ENCODE data around the gene NDUFS7. TPM values are rescaled to one million over a fixed set of nuclear protein-coding genes. Genes with fewer than 3 reads are reported as not detected.
A peak's percentile ranks its signal among the peaks of the same experiment; 100 is the strongest.

Gene NDUFS7
- total RNA-seq, 1 donor, result 46.0 TPM

GRCh38 chr19:1428738-1429391, 45.2 kb downstream of the NDUFS7 start:
- Histone ChIP-seq H3K27me3 (ENCODE audit: insufficient read depth, low read length) (no peaks in the 10 kb centered on the region), H3K27ac (ENCODE audit: low read depth, low read length) (no peak overlapping the region), H3K36me3 (ENCODE audit: insufficient read depth, low read length) (peaks cover 69% of the 10 kb centered on the region), H3K4me2 (ENCODE audit: insufficient read depth, low read length) (no peak overlapping the region), H3K4me1 (ENCODE audit: insufficient read depth, low read length) (no peaks in the 10 kb centered on the region), H3K4me3 (ENCODE audit: insufficient read depth, low read length) (no peak overlapping the region), H3K79me2 (ENCODE audit: insufficient read depth, low read length) (peaks cover 60% of the 10 kb centered on the region), H4K20me1 (ENCODE audit: insufficient read depth, low read length) (peaks cover 33% of the 10 kb centered on the region), H3K9me3 (ENCODE audit: low read depth, low read length) (no peaks in the 10 kb centered on the region), H2AFZ (ENCODE audit: low read length) (no peak overlapping the region)
- no peak for DNase-seq (ENCODE audit: insufficient read length, low spot score, missing footprints)
- TF ChIP-seq CTCF (IDR thresholded peaks at IDR 0.05; ENCODE audit: extremely low read depth, low read depth, low read length), result no peak

DNA sequence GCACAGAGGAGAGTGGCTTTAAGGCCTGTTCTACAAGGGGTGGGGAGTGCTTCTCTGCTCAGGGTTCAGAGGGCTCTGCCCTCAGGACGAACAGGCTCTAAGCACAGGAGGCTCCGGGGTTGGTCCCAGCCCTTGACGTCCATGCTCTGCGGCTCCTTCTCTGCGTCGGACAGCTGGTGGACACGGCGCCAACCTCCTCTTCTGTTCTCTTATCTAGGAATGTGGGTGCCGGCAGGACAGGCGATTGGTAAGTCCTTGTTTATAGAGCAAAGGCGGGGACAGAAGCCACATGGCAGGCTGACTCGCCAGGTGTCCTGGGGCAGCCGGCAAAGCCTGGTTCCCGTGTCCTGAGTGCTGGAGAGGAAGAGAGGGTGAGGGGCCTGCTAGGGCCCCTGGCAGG, 46.0 kb downstream of the NDUFS7 start:
- Histone ChIP-seq H3K4me1 (ENCODE audit: insufficient read depth, low read length) (no peaks in the 10 kb centered on the region), H3K27ac (ENCODE audit: low read depth, low read length) (no peak overlapping the region), H2AFZ (ENCODE audit: low read length) (no peak overlapping the region), H3K4me3 (ENCODE audit: insufficient read depth, low read length) (no peak overlapping the region), H3K36me3 (ENCODE audit: insufficient read depth, low read length) (peaks cover 67% of the 10 kb centered on the region), H3K27me3 (ENCODE audit: insufficient read depth, low read length) (no peaks in the 10 kb centered on the region), H3K79me2 (ENCODE audit: insufficient read depth, low read length) (peaks cover 55% of the 10 kb centered on the region), H3K9me3 (ENCODE audit: low read depth, low read length) (no peaks in the 10 kb centered on the region), H3K4me2 (ENCODE audit: insufficient read depth, low read length) (no peak overlapping the region), H4K20me1 (ENCODE audit: insufficient read depth, low read length) (peaks cover 29% of the 10 kb centered on the region)
- peak; percentile 90 for DNase-seq (ENCODE audit: insufficient read length, low spot score, missing footprints)
- TF ChIP-seq CTCF (IDR thresholded peaks at IDR 0.05; ENCODE audit: extremely low read depth, low read depth, low read length), result no peak

GRCh38 chr19:1430246-1430645, 46.5 kb downstream of the NDUFS7 start:
- peaks cover 25% of the 10 kb centered on the region for H4K20me1 ChIP-seq (ENCODE audit: insufficient read depth, low read length)
- H3K4me2 ChIP-seq (ENCODE audit: insufficient read depth, low read length), result no peak overlapping the region
- no peak overlapping the region for H2AFZ ChIP-seq (ENCODE audit: low read length)
- H3K4me1 ChIP-seq (ENCODE audit: insufficient read depth, low read length), result no peaks in the 10 kb centered on the region
- no peak overlapping the region for H3K4me3 ChIP-seq (ENCODE audit: insufficient read depth, low read length)
- H3K79me2 ChIP-seq (ENCODE audit: insufficient read depth, low read length), result peaks cover 50% of the 10 kb centered on the region
- peaks cover 64% of the 10 kb centered on the region for H3K36me3 ChIP-seq (ENCODE audit: insufficient read depth, low read length)
- no peak for DNase-seq (ENCODE audit: insufficient read length, low spot score, missing footprints)
- no peaks in the 10 kb centered on the region for H3K27me3 ChIP-seq (ENCODE audit: insufficient read depth, low read length)
- no peak for TF ChIP-seq CTCF (IDR thresholded peaks at IDR 0.05; ENCODE audit: extremely low read depth, low read depth, low read length)
- H3K27ac ChIP-seq (ENCODE audit: low read depth, low read length), result no peak overlapping the region
- no peaks in the 10 kb centered on the region for H3K9me3 ChIP-seq (ENCODE audit: low read depth, low read length)

- no peak overlapping the region for H3K27ac ChIP-seq (ENCODE audit: low read depth, low read length)
- H3K9me3 ChIP-seq (ENCODE audit: low read depth, low read length), result no peaks in the 10 kb centered on the region
- DNase-seq (ENCODE audit: insufficient read length, low spot score, missing footprints), result no peak
- no peak overlapping the region for H3K4me2 ChIP-seq (ENCODE audit: insufficient read depth, low read length)
- peaks cover 58% of the 10 kb centered on the region for H3K36me3 ChIP-seq (ENCODE audit: insufficient read depth, low read length)
- H3K4me1 ChIP-seq (ENCODE audit: insufficient read depth, low read length), result peaks cover 5% of the 10 kb centered on the region
- H4K20me1 ChIP-seq (ENCODE audit: insufficient read depth, low read length), result peaks cover 24% of the 10 kb centered on the region
- no peaks in the 10 kb centered on the region for H3K27me3 ChIP-seq (ENCODE audit: insufficient read depth, low read length)
- peaks cover 34% of the 10 kb centered on the region for H3K79me2 ChIP-seq (ENCODE audit: insufficient read depth, low read length)
- H3K4me3 ChIP-seq (ENCODE audit: insufficient read depth, low read length), result no peak overlapping the region
- no peak overlapping the region for H2AFZ ChIP-seq (ENCODE audit: low read length)
- no peak for TF ChIP-seq CTCF (IDR thresholded peaks at IDR 0.05; ENCODE audit: extremely low read depth, low read depth, low read length)
These were observed 48.2 kb downstream of the NDUFS7 start for GRCh38 chr19:1431759-1432506.

Measured in osteoblast (primary cell).